A549 (cell line): ENCODE data around the gene OPA1.

Experiments
- CHD2 ChIP-seq: fragments of 150-350 bp; IDR thresholded peaks from 2 replicates; pipeline ENCODE4 v1.6.1; 2014; ENCODE audit warnings: low read length; ENCODE audit not compliant: partially characterized antibody
- HOXB13 ChIP-seq: fragments of 250-450 bp; sonication (Bioruptor Pico); IDR thresholded peaks from 2 replicates; pipeline ENCODE4 v1.5.0; 2020; ENCODE audit warnings: low read depth, mild to moderate bottlenecking, moderate library complexity
- SMC3 ChIP-seq: fragments of >200 bp; sonication (Bioruptor Twin); formaldehyde crosslinking; IDR thresholded peaks from 3 replicates; pipeline ENCODE4 v1.6.1; 2018; ENCODE audit warnings: inconsistent platforms
- TF ChIP-seq, protein P1 (sequence below): fragments of >200 bp; sonication (Bioruptor Twin); formaldehyde crosslinking; IDR thresholded peaks from 3 replicates; pipeline ENCODE4 v1.5.1; 2016
- TF ChIP-seq, protein P2 (sequence below): IDR thresholded peaks from 2 replicates; pipeline ENCODE4 v1.6.1; 2012
- TF ChIP-seq, protein P3 (sequence below): fragments of 450-650 bp; IDR thresholded peaks from 2 replicates; pipeline ENCODE4 v1.6.1; 2014; ENCODE audit warnings: antibody characterized with exemption
- TF ChIP-seq, protein P4 (sequence below): IDR thresholded peaks from 2 replicates; pipeline ENCODE4 v1.6.1; 2012; ENCODE audit warnings: low read depth, borderline replicate concordance

DNA sequence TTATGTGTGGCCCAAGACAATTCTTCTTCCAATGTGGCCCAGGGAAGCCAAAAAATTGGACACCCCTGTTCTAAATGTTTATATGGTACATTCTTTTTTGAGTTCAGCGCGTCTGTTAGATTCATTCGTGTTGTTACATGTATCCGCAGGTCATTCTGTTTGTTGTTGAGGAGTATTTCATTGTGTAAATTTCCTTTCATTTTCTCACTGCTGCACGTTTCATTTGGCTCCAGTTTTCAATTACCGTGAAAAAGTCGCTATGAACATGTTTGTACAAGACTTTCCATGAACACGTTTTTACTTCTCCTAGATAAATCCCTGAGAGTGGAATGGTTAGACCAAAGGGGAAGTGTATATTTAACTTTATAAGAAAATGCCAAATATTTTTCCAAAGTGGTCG, 7.5 kb upstream of the OPA1 start:
- TF ChIP-seq SMC3 (no peak), CHD2 (no peak), HOXB13 (CRISPR knock-in tag) (no peak)
- TF ChIP-seq, protein P1, sequence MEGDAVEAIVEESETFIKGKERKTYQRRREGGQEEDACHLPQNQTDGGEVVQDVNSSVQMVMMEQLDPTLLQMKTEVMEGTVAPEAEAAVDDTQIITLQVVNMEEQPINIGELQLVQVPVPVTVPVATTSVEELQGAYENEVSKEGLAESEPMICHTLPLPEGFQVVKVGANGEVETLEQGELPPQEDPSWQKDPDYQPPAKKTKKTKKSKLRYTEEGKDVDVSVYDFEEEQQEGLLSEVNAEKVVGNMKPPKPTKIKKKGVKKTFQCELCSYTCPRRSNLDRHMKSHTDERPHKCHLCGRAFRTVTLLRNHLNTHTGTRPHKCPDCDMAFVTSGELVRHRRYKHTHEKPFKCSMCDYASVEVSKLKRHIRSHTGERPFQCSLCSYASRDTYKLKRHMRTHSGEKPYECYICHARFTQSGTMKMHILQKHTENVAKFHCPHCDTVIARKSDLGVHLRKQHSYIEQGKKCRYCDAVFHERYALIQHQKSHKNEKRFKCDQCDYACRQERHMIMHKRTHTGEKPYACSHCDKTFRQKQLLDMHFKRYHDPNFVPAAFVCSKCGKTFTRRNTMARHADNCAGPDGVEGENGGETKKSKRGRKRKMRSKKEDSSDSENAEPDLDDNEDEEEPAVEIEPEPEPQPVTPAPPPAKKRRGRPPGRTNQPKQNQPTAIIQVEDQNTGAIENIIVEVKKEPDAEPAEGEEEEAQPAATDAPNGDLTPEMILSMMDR: no peak
- TF ChIP-seq, protein P2, sequence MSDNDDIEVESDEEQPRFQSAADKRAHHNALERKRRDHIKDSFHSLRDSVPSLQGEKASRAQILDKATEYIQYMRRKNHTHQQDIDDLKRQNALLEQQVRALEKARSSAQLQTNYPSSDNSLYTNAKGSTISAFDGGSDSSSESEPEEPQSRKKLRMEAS: no peak
- TF ChIP-seq, protein P3, sequence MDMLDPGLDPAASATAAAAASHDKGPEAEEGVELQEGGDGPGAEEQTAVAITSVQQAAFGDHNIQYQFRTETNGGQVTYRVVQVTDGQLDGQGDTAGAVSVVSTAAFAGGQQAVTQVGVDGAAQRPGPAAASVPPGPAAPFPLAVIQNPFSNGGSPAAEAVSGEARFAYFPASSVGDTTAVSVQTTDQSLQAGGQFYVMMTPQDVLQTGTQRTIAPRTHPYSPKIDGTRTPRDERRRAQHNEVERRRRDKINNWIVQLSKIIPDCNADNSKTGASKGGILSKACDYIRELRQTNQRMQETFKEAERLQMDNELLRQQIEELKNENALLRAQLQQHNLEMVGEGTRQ: no peak
- TF ChIP-seq, protein P4, sequence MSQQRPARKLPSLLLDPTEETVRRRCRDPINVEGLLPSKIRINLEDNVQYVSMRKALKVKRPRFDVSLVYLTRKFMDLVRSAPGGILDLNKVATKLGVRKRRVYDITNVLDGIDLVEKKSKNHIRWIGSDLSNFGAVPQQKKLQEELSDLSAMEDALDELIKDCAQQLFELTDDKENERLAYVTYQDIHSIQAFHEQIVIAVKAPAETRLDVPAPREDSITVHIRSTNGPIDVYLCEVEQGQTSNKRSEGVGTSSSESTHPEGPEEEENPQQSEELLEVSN: no peak
